T-helper 17 cell (primary cell): Measurements from ENCODE around the gene PKHD1. TPM values are rescaled to one million over a fixed set of nuclear protein-coding genes. Genes with fewer than 3 reads are reported as not detected.

Experiments used
- ATAC-seq: fragments of 150-1000 bp; cut with Tn5 transposase; 2 replicates; pipeline ENCODE4 v1.10.0; 2021; ENCODE audit warnings: mild to moderate bottlenecking, moderate library complexity
- DNase-seq, 3 donors: peaks; one replicate each; pipeline versions ENCODE4 v3.0.0 to v3.0.0-alpha.2; 2020 to 2021
- H3K9me3 ChIP-seq: one replicate; pipeline ENCODE4 v1.7.0; 2013; ENCODE audit warnings: low read length, mild to moderate bottlenecking; ENCODE audit not compliant: control insufficient read depth, poor library complexity, severe bottlenecking
- H3K27ac Mint-ChIP-seq: one replicate; pipeline ENCODE4 v1.8.0; 2022; ENCODE audit warnings: mild to moderate bottlenecking, moderate library complexity, mixed read lengths
- H3K27me3 Mint-ChIP-seq: one replicate; pipeline ENCODE4 v1.8.0; 2022; ENCODE audit warnings: mixed read lengths
- H3K36me3 Mint-ChIP-seq: one replicate; pipeline ENCODE4 v1.8.0; 2022; ENCODE audit warnings: low read depth, mixed read lengths
- H3K4me1 Mint-ChIP-seq: one replicate; pipeline ENCODE4 v1.8.0; 2022; ENCODE audit warnings: mild to moderate bottlenecking, mixed read lengths
- H3K4me3 Mint-ChIP-seq: one replicate; pipeline ENCODE4 v1.8.0; 2022; ENCODE audit warnings: mild to moderate bottlenecking, moderate library complexity, mixed read lengths
- total RNA-seq, 4 donors: library from RNA in 2 of 4; stranded (reverse) in 2 of 4; gene quantifications; one replicate each; pipeline ENCODE4 v1.2.3 and lab custom pipeline; 2022 to 2026

The PKHD1 gene
- total RNA-seq = under 1 TPM in 1 of 2 donors, not detected in 1; 0.02 TPM
- 0.12 to 0.38 reads per million in 2 donors for total RNA-seq (lab: John Stamatoyannopoulos, UW)

DNA sequence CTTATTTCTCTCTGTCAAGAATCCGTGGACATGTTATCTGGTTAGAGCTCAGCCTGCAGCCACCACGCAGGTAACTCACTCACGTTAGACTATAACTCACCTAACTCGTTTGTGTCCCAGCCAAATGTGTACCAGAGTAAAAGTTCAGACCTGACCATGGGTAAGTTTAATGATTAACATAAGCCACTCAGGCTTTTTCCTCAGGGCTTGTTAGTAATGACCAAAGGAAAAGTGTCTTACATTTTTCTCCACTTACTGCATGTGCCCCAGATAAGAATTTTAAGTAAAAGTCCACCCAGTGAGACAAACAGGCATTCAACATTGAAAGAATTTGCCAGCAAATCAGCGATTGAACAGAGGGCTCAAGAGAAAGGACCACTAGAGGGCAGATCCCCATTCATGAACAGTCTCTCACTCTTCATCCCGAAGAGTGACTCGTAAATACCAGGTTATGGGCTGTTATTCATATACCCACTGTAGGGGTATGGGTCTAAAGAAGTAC is at the start of gene PKHD1:
Gene PKHD1 (minus strand): TSS at position 116 of the 502 bp plus-strand sequence. CDS start 2,680 bp downstream, outside the sequence.
- ATAC-seq = no peak
- H3K36me3 Mint-ChIP-seq = no peaks in the 10 kb centered on the region
- H3K27me3 Mint-ChIP-seq = peaks cover 19% of the 10 kb centered on the region
- H3K9me3 ChIP-seq = no peaks in the 10 kb centered on the region
- no peaks in the 10 kb centered on the region for H3K4me1 Mint-ChIP-seq
- no peak within 1 kb of the TSS for H3K4me3 Mint-ChIP-seq
- H3K27ac Mint-ChIP-seq = no peak within 1 kb of the TSS
- DNase-seq = no peak

DNA sequence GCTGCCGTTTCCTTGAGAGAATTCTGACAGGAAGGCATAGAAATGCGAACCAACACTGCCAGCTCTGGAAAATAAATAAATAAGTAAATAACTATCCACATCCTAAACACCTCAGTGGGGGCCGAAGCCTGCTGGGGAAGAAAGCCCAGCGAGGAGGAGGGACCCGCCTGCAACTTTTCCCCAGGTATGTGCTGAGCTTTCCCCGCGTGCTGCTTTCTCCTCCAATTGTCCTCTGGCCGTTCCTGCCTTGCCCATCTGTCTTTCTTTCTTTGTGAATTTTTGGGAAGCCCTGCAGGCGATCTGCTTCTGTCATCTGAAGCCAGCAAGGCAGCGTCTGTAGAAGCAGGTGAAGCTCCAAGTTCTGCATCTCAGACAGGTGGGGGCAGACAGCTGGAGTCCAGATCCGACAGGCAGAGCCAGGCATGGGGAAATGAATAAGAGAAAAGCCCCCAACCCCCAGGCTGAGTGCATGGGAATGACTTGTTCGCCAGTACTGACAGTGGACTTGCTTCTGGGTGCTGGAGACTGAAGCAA is 49.6 kb upstream of the PKHD1 start:
- peaks cover 12% of the 10 kb centered on the region for H3K4me1 Mint-ChIP-seq
- ATAC-seq (no peak), DNase-seq (no peak)
- no peak overlapping the region for H3K27ac Mint-ChIP-seq
- no peak overlapping the region for H3K4me3 Mint-ChIP-seq
- H3K36me3 Mint-ChIP-seq = peaks cover 2% of the 10 kb centered on the region
- H3K9me3 ChIP-seq = no peaks in the 10 kb centered on the region
- H3K27me3 Mint-ChIP-seq = peaks cover 32% of the 10 kb centered on the region

DNA sequence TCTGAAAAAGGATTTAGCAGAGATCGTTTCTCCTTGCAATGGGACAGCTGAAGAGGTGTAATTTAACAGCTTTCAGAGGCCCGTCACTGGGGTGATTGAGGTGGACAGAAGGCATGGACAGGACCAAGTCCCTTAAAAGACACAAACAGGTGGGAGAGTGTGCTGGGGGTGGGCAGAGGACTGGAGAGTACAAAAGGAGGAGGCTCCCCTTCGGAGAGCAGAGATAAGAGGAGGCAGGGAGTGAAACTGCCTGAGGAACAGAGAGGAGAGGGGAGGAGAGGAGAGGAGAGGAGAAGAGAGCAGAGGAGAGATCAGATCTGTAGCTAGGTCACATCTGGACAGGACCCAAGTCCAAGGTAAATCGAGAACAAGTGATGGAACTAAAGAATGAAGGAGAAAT is 48.6 kb upstream of the PKHD1 start:
- Mint-ChIP-seq H3K27ac (no peak overlapping the region), H3K4me1 (peaks cover 12% of the 10 kb centered on the region), H3K4me3 (no peak overlapping the region), H3K36me3 (peaks cover 2% of the 10 kb centered on the region), H3K27me3 (peaks cover 25% of the 10 kb centered on the region)
- H3K9me3 ChIP-seq = peaks cover 2% of the 10 kb centered on the region
- DNase-seq (no peak), ATAC-seq (no peak)

GRCh38 chr6:52135217-52135616 is 47.8 kb upstream of the PKHD1 start:
- H3K27ac Mint-ChIP-seq = no peak overlapping the region
- H3K4me1 Mint-ChIP-seq = peaks cover 12% of the 10 kb centered on the region

DNA sequence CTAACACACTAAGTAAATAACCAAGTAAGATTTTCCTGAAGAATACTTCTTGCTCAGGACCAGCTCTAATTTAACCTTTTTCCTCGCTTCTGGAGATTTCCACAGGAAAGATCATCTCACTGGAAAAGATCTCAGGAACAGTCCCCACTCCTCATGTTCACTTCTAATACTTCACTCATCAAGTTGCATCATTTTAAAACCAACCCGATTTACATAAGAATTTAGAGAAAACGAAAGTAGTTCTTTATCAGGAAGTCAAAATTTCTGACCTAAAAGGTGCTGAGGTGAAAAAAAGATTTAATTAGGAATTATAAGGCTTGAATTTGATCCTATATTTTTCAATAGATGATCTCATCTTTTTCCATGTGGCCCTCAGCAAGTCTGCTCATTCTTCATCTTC is 46.6 kb upstream of the PKHD1 start:
- H3K27ac Mint-ChIP-seq = peak overlapping the region; percentile 8
- H3K9me3 ChIP-seq = peaks cover 2% of the 10 kb centered on the region
- peaks cover 12% of the 10 kb centered on the region for H3K4me1 Mint-ChIP-seq
- DNase-seq (no peak), ATAC-seq (no peak)
- peaks cover 2% of the 10 kb centered on the region for H3K36me3 Mint-ChIP-seq
- no peak overlapping the region for H3K4me3 Mint-ChIP-seq
- H3K27me3 Mint-ChIP-seq = peaks cover 20% of the 10 kb centered on the region

More at GRCh38 chr6:52135217-52135616, 47.8 kb upstream of the PKHD1 start:
- ATAC-seq = no peak
- Mint-ChIP-seq H3K4me3 (no peak overlapping the region), H3K27me3 (peaks cover 21% of the 10 kb centered on the region), H3K36me3 (peaks cover 2% of the 10 kb centered on the region)
- no peak for DNase-seq
- peaks cover 2% of the 10 kb centered on the region for H3K9me3 ChIP-seq

DNA sequence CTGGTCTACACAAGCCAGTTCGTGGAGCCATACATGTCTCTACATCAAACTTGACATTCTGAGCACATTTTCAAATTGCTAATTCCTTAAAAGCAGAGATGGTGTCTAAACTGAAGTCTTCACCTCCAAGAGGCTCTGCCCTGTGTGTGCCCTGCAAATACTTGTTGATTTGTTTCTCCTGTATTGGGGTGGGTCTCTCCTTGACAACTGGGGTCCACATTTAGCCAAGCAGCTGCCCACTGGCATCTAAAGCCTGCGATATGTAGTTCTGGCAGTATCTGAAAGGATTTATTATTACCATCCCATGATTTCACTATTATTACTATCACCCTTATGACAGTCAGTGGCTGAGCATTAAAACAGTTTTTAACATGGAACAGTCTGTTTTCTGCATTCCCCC is 45.9 kb upstream of the PKHD1 start:
- H3K36me3 Mint-ChIP-seq = peaks cover 2% of the 10 kb centered on the region
- DNase-seq (no peak), ATAC-seq (no peak)
- peaks cover 2% of the 10 kb centered on the region for H3K9me3 ChIP-seq
- H3K27me3 Mint-ChIP-seq = peaks cover 21% of the 10 kb centered on the region
- H3K27ac Mint-ChIP-seq = no peak overlapping the region
- no peak overlapping the region for H3K4me3 Mint-ChIP-seq
- H3K4me1 Mint-ChIP-seq = peaks cover 12% of the 10 kb centered on the region

- no peak for DNase-seq
- Mint-ChIP-seq H3K4me3 (no peak overlapping the region), H3K4me1 (peaks cover 12% of the 10 kb centered on the region), H3K36me3 (peaks cover 2% of the 10 kb centered on the region), H3K27ac (no peak overlapping the region), H3K27me3 (peaks cover 28% of the 10 kb centered on the region)
- ATAC-seq = no peak
- peaks cover 2% of the 10 kb centered on the region for H3K9me3 ChIP-seq
These were observed 44.9 kb upstream of the PKHD1 start for GRCh38 chr6:52132292-52132691.

DNA sequence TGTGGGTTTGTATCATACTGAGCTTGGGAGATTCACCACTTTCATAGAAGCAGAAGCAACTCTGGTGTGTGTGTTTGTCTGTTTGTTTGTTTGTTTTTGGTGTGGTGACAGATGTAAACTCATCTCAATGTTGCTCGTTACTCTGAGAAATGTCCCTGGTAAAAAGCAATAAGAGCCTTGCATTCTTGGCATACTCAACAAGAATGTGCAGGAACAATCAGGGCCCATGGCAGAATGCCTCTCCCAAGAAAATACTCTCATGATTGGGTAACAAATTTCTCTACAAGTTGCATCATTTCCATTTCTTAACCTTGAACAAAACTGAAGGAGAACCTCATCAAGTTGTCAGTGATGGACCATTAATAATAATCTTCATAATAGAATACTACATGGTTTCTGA is 43.0 kb upstream of the PKHD1 start:
- peaks cover 2% of the 10 kb centered on the region for H3K9me3 ChIP-seq
- Mint-ChIP-seq H3K27ac (no peak overlapping the region), H3K4me3 (no peak overlapping the region), H3K27me3 (peaks cover 23% of the 10 kb centered on the region), H3K4me1 (peaks cover 4% of the 10 kb centered on the region), H3K36me3 (peaks cover 2% of the 10 kb centered on the region)
- DNase-seq (no peak), ATAC-seq (no peak)

GRCh38 chr6:52127957-52128356 is 40.5 kb upstream of the PKHD1 start:
- peaks cover 2% of the 10 kb centered on the region for H3K9me3 ChIP-seq
- Mint-ChIP-seq H3K27ac (no peak overlapping the region), H3K4me3 (no peak overlapping the region), H3K36me3 (peaks cover 2% of the 10 kb centered on the region), H3K27me3 (peaks cover 43% of the 10 kb centered on the region), H3K4me1 (no peaks in the 10 kb centered on the region)
- DNase-seq = no peak
- no peak for ATAC-seq

DNA sequence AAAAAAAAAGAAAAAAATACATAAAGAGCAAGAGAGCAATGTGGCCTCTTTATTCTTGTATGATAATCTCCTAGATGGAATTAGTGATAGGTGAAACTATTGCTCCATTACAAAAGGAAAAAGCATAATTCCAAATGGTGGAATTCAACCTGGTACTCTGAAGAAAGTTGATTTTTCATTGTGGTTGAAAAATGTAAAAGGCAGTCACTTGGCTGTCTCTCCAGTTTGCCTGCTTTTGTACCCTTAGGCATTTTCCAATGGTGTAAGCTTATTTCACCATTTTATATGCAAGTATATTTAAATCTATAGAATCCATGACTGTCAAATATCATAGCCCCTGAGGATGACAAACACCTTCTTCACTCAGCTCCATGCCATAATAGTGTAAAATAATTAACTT is 38.8 kb upstream of the PKHD1 start:
- H3K9me3 ChIP-seq = no peaks in the 10 kb centered on the region
- no peak overlapping the region for H3K4me3 Mint-ChIP-seq
- peaks cover 48% of the 10 kb centered on the region for H3K27me3 Mint-ChIP-seq
- ATAC-seq (no peak), DNase-seq (no peak)
- no peak overlapping the region for H3K27ac Mint-ChIP-seq
- no peaks in the 10 kb centered on the region for H3K4me1 Mint-ChIP-seq
- H3K36me3 Mint-ChIP-seq = no peaks in the 10 kb centered on the region

GRCh38 chr6:52125572-52125971 is 38.2 kb upstream of the PKHD1 start:
- no peak overlapping the region for H3K4me3 Mint-ChIP-seq
- H3K9me3 ChIP-seq = no peaks in the 10 kb centered on the region
- DNase-seq (no peak), ATAC-seq (no peak)
- no peaks in the 10 kb centered on the region for H3K4me1 Mint-ChIP-seq
- no peaks in the 10 kb centered on the region for H3K36me3 Mint-ChIP-seq
- peaks cover 48% of the 10 kb centered on the region for H3K27me3 Mint-ChIP-seq
- H3K27ac Mint-ChIP-seq = no peak overlapping the region

GRCh38 chr6:52125139-52125538 is 37.7 kb upstream of the PKHD1 start:
- H3K27me3 Mint-ChIP-seq = peaks cover 48% of the 10 kb centered on the region
- H3K4me3 Mint-ChIP-seq = no peak overlapping the region
- no peak overlapping the region for H3K27ac Mint-ChIP-seq
- no peak for DNase-seq
- H3K9me3 ChIP-seq = no peaks in the 10 kb centered on the region
- no peaks in the 10 kb centered on the region for H3K4me1 Mint-ChIP-seq
- H3K36me3 Mint-ChIP-seq = no peaks in the 10 kb centered on the region
- no peak for ATAC-seq

DNA sequence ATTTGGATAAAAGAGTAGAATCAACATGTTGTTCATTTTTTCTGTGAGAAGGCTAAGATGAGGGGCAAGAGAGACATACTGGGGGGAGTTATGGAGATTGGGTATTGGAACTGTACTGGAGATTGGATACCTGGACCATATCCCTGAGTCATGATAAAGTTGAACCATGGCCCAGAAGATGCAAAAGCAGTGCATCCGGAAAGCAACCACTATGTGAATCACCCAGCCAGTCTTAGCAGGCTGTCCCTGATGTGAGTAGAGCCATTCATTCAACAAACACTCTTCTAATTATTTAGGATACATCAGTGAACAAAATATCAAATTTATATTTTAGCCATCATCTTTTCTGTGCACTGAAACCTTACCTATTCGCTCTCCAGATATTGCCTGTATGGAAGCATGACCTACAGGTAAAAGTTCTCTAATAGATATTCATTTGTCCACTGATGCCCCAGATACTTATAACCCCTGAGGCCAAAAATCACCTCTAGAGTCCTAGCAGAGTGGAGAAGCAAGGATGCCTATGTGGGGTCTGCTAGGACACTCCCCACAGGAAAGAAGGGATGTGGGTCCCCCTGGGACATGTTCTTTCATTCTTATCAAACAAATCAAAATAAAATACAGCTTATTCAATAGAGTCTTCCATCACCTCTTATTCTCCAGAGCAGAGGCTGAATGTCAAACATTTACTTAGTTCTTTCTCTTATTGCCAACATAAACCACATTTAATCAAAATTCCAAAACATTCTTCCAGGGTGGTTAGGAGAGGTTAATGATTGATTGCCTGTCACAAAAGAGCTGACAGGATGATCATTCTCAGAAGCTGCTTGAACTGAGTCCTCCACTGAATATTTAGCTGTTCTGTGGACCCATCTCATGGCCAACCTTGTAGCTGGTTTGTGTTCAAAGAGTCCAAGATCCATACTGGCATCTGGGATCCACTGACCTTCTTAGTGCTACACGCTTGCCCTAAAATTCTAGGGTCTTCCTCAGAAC is 37.0 kb upstream of the PKHD1 start:
- DNase-seq (no peak), ATAC-seq (no peak)
- H3K4me3 Mint-ChIP-seq = no peak overlapping the region
- H3K36me3 Mint-ChIP-seq = no peaks in the 10 kb centered on the region
- no peak overlapping the region for H3K27ac Mint-ChIP-seq
- no peaks in the 10 kb centered on the region for H3K4me1 Mint-ChIP-seq
- no peaks in the 10 kb centered on the region for H3K9me3 ChIP-seq
- H3K27me3 Mint-ChIP-seq = peaks cover 48% of the 10 kb centered on the region
